Common myeloid progenitor, CD34-positive (primary cell): ENCODE measurements around the gene ELL2.
A peak's percentile ranks its signal among the peaks of the same experiment; 100 is the strongest.

Source experiments
- CTCF ChIA-PET: fragments of 350-600 bp; sonication (Branson Sonifier 250); formaldehyde crosslinking; loops from one replicate; lab custom pipeline; 2021; ENCODE audit warnings: antibody characterized with exemption; lab: Charles Lee
- POLR2A ChIA-PET: fragments of 350-600 bp; sonication (Branson Sonifier 250); formaldehyde crosslinking; loops from one replicate; lab custom pipeline; 2021; ENCODE audit warnings: antibody characterized with exemption; lab: Charles Lee
- DNase-seq, 3 donors: peaks; one replicate each; pipeline versions ENCODE4 v3.0.0 to v3.0.0-alpha.2; 2013
- H3K27ac ChIP-seq, 2 experiments: 1 replicate in 1 of 2; 2 replicates in 1 of 2; pipeline ENCODE4 v1.7.0; 2013; ENCODE audit warnings: inconsistent platforms in 2 of 2, low read length in 2 of 2, mild to moderate bottlenecking in 2 of 2, low read depth in 1 of 2, moderate library complexity in 1 of 2; ENCODE audit not compliant: severe bottlenecking in 2 of 2, insufficient read depth in 1 of 2, poor library complexity in 1 of 2
- H3K27me3 ChIP-seq, 5 experiments: replicated peaks in 2 of 5; 1 replicate in 3 of 5; 2 replicates in 2 of 5; pipeline versions ENCODE4 v1.6.1 to v1.7.0; 2013; ENCODE audit warnings: low read length in 4 of 5, mild to moderate bottlenecking in 2 of 5, moderate library complexity in 2 of 5, inconsistent platforms in 1 of 5; ENCODE audit not compliant: insufficient read depth in 5 of 5, control insufficient read depth in 4 of 5
- H3K36me3 ChIP-seq, 4 experiments: 1 replicate in 2 of 4; 2 replicates in 2 of 4; pipeline versions ENCODE4 v1.6.1 to v1.7.0; 2013; ENCODE audit warnings: low read length in 3 of 4, control low read depth in 1 of 4, mild to moderate bottlenecking in 1 of 4; ENCODE audit not compliant: control insufficient read depth in 4 of 4, insufficient read depth in 4 of 4
- H3K4me1 ChIP-seq, 4 experiments: 1 replicate in 3 of 4; 2 replicates in 1 of 4; pipeline versions ENCODE4 v1.6.1 to v1.7.1; 2013; ENCODE audit warnings: low read length in 3 of 4, mild to moderate bottlenecking in 3 of 4, control low read depth in 1 of 4, inconsistent platforms in 1 of 4, moderate library complexity in 1 of 4; ENCODE audit not compliant: control insufficient read depth in 4 of 4, insufficient read depth in 4 of 4; ENCODE audit errors: control extremely low read depth in 1 of 4
- H3K4me3 ChIP-seq, 7 experiments: 1 replicate in 4 of 7; 2 replicates in 3 of 7; pipeline versions ENCODE4 v1.5.1 to v1.7.0; 2013; ENCODE audit warnings: mild to moderate bottlenecking in 7 of 7, low read length in 6 of 7, moderate library complexity in 6 of 7, inconsistent platforms in 2 of 7, low read depth in 2 of 7, control low read depth in 1 of 7; ENCODE audit not compliant: insufficient read depth in 4 of 7, control insufficient read depth in 1 of 7; ENCODE audit errors: extremely low read depth in 1 of 7
- H3K9me3 ChIP-seq, 5 experiments: 1 replicate in 4 of 5; 2 replicates in 1 of 5; pipeline versions ENCODE4 v1.6.1 to v1.7.1; 2013; ENCODE audit warnings: low read length in 4 of 5, mild to moderate bottlenecking in 2 of 5, inconsistent platforms in 1 of 5, low read depth in 1 of 5, moderate library complexity in 1 of 5; ENCODE audit not compliant: control insufficient read depth in 4 of 5, insufficient read depth in 2 of 5; ENCODE audit errors: control extremely low read depth in 1 of 5
- WGBS: methylation state at CpG from one replicate; pipeline ENCODE4 v1.1.5; 2013; ENCODE audit not compliant: insufficient coverage; 5-methylcytosine and 5-hydroxymethylcytosine counted together

ELL2 gene

GRCh38 chr5:95915999-95916686 is 45.5 kb downstream of the ELL2 start:
- peaks cover 0 to 5% (median 0%) of the 10 kb centered on the region in 4 experiments for H3K36me3 ChIP-seq
- DNase-seq = peak in 2 of 3 donors; percentile 28 to 42
- CTCF ChIA-PET = interaction anchor here (0.9 to 2.0 kb wide), 3 partner anchors 8 to 134 kb away, joined by 3 to 5 read pairs (median 3); no protein-coding TSS in a partner anchor
- 42% methylated on average over 2 of the region's 3 CpGs for WGBS
- POLR2A ChIA-PET = no interaction called here
- H3K4me3 ChIP-seq = no peak overlapping the region
- H3K4me1 ChIP-seq = peaks cover 0 to 18% (median 7%) of the 10 kb centered on the region in 4 experiments
- H3K27ac ChIP-seq = no peak overlapping the region
- H3K9me3 ChIP-seq = no peaks in the 10 kb centered on the region
- no peaks in the 10 kb centered on the region for H3K27me3 ChIP-seq

GRCh38 chr5:95913663-95914062 is 48.0 kb downstream of the ELL2 start:
- no peaks in the 10 kb centered on the region for H3K9me3 ChIP-seq
- peaks cover 0 to 5% (median 0%) of the 10 kb centered on the region in 4 experiments for H3K36me3 ChIP-seq
- H3K27ac ChIP-seq = no peak overlapping the region
- H3K4me3 ChIP-seq = no peak overlapping the region
- WGBS = no CpG with 5 or more reads among the region's 6 CpGs
- no peaks in the 10 kb centered on the region for H3K27me3 ChIP-seq
- ChIA-PET CTCF (interaction anchor here (1.2 to 1.5 kb wide), 3 partner anchors 9 to 30 kb away, joined by 4 read pairs; no protein-coding TSS in a partner anchor), POLR2A (no interaction called here)
- DNase-seq = no peak
- H3K4me1 ChIP-seq = peaks cover 0 to 18% (median 7%) of the 10 kb centered on the region in 4 experiments

DNA sequence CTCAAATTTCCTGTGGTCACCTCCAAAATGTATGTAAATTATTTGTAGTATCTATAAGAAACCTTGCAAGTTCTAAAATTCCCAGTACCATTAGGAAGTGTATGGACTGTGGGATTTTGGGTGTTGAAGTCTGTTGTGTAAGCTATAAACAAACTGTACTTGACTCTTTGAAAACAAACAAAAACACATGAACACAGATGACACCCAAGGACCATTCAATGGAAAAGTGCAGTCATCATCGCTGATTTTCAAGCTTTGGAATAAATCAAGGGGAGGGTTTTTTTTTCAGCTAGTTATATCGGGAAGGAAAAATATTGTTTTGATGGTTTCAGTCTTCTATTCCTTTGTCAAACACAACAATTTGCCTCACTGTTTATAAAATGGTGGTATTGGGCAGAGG is 49.6 kb downstream of the ELL2 start:
- no peak for DNase-seq
- POLR2A ChIA-PET = no interaction called here
- peaks cover 0 to 5% (median 2%) of the 10 kb centered on the region in 4 experiments for H3K36me3 ChIP-seq

GRCh38 chr5:95910521-95910920 is 51.1 kb downstream of the ELL2 start:
- ChIA-PET POLR2A (no interaction called here), CTCF (no interaction called here)
- Histone ChIP-seq H3K27ac (no peak overlapping the region), H3K9me3 (no peaks in the 10 kb centered on the region), H3K4me3 (no peak overlapping the region), H3K27me3 (no peaks in the 10 kb centered on the region), H3K36me3 (peaks cover 0 to 5% (median 2%) of the 10 kb centered on the region in 4 experiments), H3K4me1 (peaks cover 0 to 3% (median 0%) of the 10 kb centered on the region in 4 experiments)
- DNase-seq = no peak
- 100% methylated on average over 3 of the region's 4 CpGs for WGBS

More for the DNA sequence above, 49.6 kb downstream of the ELL2 start:
- Histone ChIP-seq H3K4me3 (no peak overlapping the region), H3K27ac (no peak overlapping the region), H3K27me3 (no peaks in the 10 kb centered on the region), H3K9me3 (no peaks in the 10 kb centered on the region), H3K4me1 (peaks cover 0 to 18% (median 7%) of the 10 kb centered on the region in 4 experiments)
- CTCF ChIA-PET = no interaction called here
- WGBS = no CpG with 5 or more reads among the region's 2 CpGs

- CTCF ChIA-PET = no interaction called here
- no peak overlapping the region for H3K27ac ChIP-seq
- POLR2A ChIA-PET = no interaction called here
- no peaks in the 10 kb centered on the region for H3K4me1 ChIP-seq
- peaks cover 0 to 6% (median 3%) of the 10 kb centered on the region in 4 experiments for H3K36me3 ChIP-seq
- H3K9me3 ChIP-seq = no peaks in the 10 kb centered on the region
- no peak for DNase-seq
- no peak overlapping the region for H3K4me3 ChIP-seq
- WGBS = no CpG with 5 or more reads among the region's 1 CpG
- no peaks in the 10 kb centered on the region for H3K27me3 ChIP-seq
These were observed 51.9 kb downstream of the ELL2 start for GRCh38 chr5:95909738-95910137.

DNA sequence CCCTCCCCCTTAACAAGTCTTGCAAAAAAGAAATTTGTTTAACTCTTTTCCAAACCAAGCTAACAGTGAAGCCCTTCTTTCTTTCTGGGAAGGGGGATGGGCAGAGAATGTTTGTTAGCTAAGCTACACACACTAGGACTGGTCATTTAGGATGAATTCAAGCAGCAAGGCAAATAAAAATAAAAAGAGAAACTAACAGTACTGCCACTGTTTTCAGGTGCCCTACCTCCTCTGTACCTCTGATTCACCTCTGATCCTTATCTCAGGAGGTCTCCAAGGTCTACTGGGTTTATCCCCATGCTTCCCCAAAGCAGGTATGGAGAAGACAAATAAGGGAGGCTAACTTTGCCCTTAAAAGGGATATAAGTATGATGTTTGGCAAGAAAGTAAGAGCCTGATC is 52.9 kb downstream of the ELL2 start:
- H3K4me1 ChIP-seq = no peaks in the 10 kb centered on the region
- H3K27ac ChIP-seq = no peak overlapping the region
- H3K27me3 ChIP-seq = no peaks in the 10 kb centered on the region
- DNase-seq = no peak
- POLR2A ChIA-PET = no interaction called here
- no peak overlapping the region for H3K4me3 ChIP-seq
- CTCF ChIA-PET = interaction anchor here (1.0 kb wide), 1 partner anchor 12 kb away, joined by 3 read pairs; no protein-coding TSS in a partner anchor
- H3K36me3 ChIP-seq = peaks cover 0 to 7% (median 3%) of the 10 kb centered on the region in 4 experiments
- no peaks in the 10 kb centered on the region for H3K9me3 ChIP-seq
